22Rv1 (cell line): ENCODE results near the gene MEGF11.

Experiments
- ZFX ChIP-seq: fragments of 450-650 bp; IDR thresholded peaks from 2 replicates; pipeline ENCODE4 v1.6.1; 2017; ENCODE audit warnings: antibody characterized with exemption, borderline replicate concordance
- TF ChIP-seq, protein P1 (sequence below): fragments of 450-650 bp; IDR thresholded peaks from 2 replicates; pipeline ENCODE4 v1.5.1; 2017; ENCODE audit warnings: mild to moderate bottlenecking

DNA sequence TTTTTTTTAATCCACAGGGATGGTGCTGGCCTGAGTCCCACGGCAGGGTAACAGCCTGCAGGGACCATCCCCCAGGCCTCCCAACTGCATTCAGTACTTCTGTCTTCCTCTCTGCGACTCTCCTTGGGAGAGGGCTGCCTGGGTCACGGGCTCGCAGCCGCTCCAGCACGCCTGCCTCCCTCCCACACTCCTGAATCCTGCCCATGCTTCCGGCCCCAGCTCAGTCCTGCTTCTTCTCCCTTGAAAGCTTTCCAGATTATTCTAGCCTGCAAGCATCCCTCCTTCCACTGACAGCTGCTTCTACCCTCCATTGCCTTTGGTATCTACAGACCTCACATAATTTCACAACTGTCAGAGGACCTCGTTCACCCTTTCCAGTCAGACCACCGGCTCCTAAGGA lies 32.4 kb downstream of the MEGF11 start:
- TF ChIP-seq, protein P1, sequence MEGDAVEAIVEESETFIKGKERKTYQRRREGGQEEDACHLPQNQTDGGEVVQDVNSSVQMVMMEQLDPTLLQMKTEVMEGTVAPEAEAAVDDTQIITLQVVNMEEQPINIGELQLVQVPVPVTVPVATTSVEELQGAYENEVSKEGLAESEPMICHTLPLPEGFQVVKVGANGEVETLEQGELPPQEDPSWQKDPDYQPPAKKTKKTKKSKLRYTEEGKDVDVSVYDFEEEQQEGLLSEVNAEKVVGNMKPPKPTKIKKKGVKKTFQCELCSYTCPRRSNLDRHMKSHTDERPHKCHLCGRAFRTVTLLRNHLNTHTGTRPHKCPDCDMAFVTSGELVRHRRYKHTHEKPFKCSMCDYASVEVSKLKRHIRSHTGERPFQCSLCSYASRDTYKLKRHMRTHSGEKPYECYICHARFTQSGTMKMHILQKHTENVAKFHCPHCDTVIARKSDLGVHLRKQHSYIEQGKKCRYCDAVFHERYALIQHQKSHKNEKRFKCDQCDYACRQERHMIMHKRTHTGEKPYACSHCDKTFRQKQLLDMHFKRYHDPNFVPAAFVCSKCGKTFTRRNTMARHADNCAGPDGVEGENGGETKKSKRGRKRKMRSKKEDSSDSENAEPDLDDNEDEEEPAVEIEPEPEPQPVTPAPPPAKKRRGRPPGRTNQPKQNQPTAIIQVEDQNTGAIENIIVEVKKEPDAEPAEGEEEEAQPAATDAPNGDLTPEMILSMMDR, result no peak
- no peak for TF ChIP-seq ZFX
